PC-9 (cell line): ENCODE measurements around the gene EIF5A. TPM values are rescaled to one million over a fixed set of nuclear protein-coding genes. Genes with fewer than 3 reads are reported as not detected.

Experiments
- BruUV-seq: library from RNA; stranded (reverse); fragments of 400-500 nt; replicated peaks from 2 replicates; lab custom pipeline; 2021; lab: Mats Ljungman, UMichigan
- CTCF ChIA-PET: fragments of 300-600 bp; sonication (Branson Sonifier 250); formaldehyde crosslinking; loops from one replicate; lab custom pipeline; 2022; ENCODE audit warnings: antibody characterized with exemption; lab: Charles Lee
- POLR2A ChIA-PET: fragments of 300-600 bp; sonication (Branson Sonifier 250); formaldehyde crosslinking; loops from one replicate; lab custom pipeline; 2022; ENCODE audit warnings: antibody characterized with exemption; ENCODE audit not compliant: unreplicated experiment; lab: Charles Lee
- DNase-seq, 2 experiments: peaks; one replicate each; pipeline versions ENCODE4 v3.0.0 to v3.0.0-alpha.2; 2015 to 2022; ENCODE audit warnings: mixed read lengths in 1 of 2
- H2AFZ ChIP-seq: fragments of 200-600 bp; sonication (generic); 2 replicates; pipeline ENCODE4 v1.8.1; 2017; ENCODE audit warnings: antibody characterized with exemption
- H3F3A ChIP-seq: fragments of 200-600 bp; sonication (generic); 2 replicates; pipeline ENCODE4 v1.8.1; 2017; ENCODE audit warnings: antibody characterized with exemption, mild to moderate bottlenecking, low read depth; ENCODE audit not compliant: insufficient read depth
- H3K27ac ChIP-seq: fragments of 200-600 bp; sonication (generic); 2 replicates; pipeline ENCODE4 v1.6.1; 2016; ENCODE audit warnings: mixed run types
- H3K27me3 ChIP-seq: fragments of 200-600 bp; sonication (generic); 2 replicates; pipeline ENCODE4 v1.6.1; 2016; ENCODE audit warnings: low read depth, mixed run types; ENCODE audit not compliant: insufficient read depth
- H3K36me3 ChIP-seq: fragments of 200-600 bp; sonication (generic); 2 replicates; pipeline ENCODE4 v1.6.1; 2016; ENCODE audit warnings: low read depth, mixed run types
- H3K4me1 ChIP-seq: fragments of 200-600 bp; sonication (generic); replicated peaks from 2 replicates; pipeline ENCODE4 v1.6.1; 2016; ENCODE audit warnings: mixed run types; ENCODE audit not compliant: insufficient read depth
- H3K4me2 ChIP-seq: fragments of 200-600 bp; sonication (generic); 2 replicates; pipeline ENCODE4 v1.6.1; 2017; ENCODE audit warnings: mixed run types
- H3K4me3 ChIP-seq: fragments of 200-600 bp; sonication (generic); 2 replicates; pipeline ENCODE4 v1.6.1; 2016; ENCODE audit warnings: mixed run types
- H3K79me2 ChIP-seq: fragments of 200-600 bp; sonication (generic); 2 replicates; pipeline ENCODE4 v1.6.1; 2017; ENCODE audit warnings: low read depth, mixed run types
- H3K9me2 ChIP-seq: fragments of 200-600 bp; sonication (generic); 2 replicates; pipeline ENCODE4 v1.8.1; 2017; ENCODE audit warnings: mild to moderate bottlenecking; ENCODE audit not compliant: insufficient read depth
- H3K9me3 ChIP-seq: fragments of 200-600 bp; sonication (generic); 2 replicates; pipeline ENCODE4 v1.8.1; 2016; ENCODE audit warnings: low read depth; ENCODE audit not compliant: insufficient read depth
- H4K20me1 ChIP-seq: fragments of 200-600 bp; sonication (generic); 2 replicates; pipeline ENCODE4 v1.8.1; 2017; ENCODE audit not compliant: insufficient read depth
- CTCF ChIP-seq: fragments of 200-600 bp; sonication (generic); conservative IDR thresholded peaks from 2 replicates; pipeline ENCODE4 v1.6.1; 2017; ENCODE audit warnings: mixed run types, antibody characterized with exemption, mild to moderate bottlenecking, moderate library complexity
- EZH2 ChIP-seq: fragments of 200-600 bp; sonication (generic); IDR thresholded peaks from 2 replicates; pipeline ENCODE4 v1.8.0; 2017; ENCODE audit warnings: antibody characterized with exemption, low read depth
- intact Hi-C: fragments of 100-400 bp; cut with micrococcal nuclease; formaldehyde crosslinking; loops from one replicate; pipeline ENCODE4 v1.10.0; 2022; ENCODE audit not compliant: unreplicated experiment
- total RNA-seq: library from RNA; stranded (reverse); gene quantifications from 2 replicates; pipeline ENCODE4 v1.2.3, GENCODE V29; 2021

EIF5A gene
- total RNA-seq, 1 experiment from 2014 or later, result 1,298 TPM

GRCh38 chr17:7284911-7285310, 22.5 kb upstream of the EIF5A start:
- H3K9me3 ChIP-seq, result no peaks in the 10 kb centered on the region
- H3K4me1 ChIP-seq, result 0 out of 2 replicates have a peak, but pooled peaks cover 4% of the 10 kb centered on the region
- H3F3A ChIP-seq, result peaks cover 9% of the 10 kb centered on the region; the same call in 1 of the 2 replicates
- no peaks in the 10 kb centered on the region for H3K79me2 ChIP-seq
- H3K4me2 ChIP-seq, result no peak overlapping the region
- H3K36me3 ChIP-seq, result no peaks in the 10 kb centered on the region
- H2AFZ ChIP-seq, result no peak overlapping the region
- ChIA-PET CTCF (no interaction called here), POLR2A (no interaction called here)
- H3K27me3 ChIP-seq, result no peaks in the 10 kb centered on the region; the same call in 1 of the 2 replicates
- intact Hi-C loops, result no loop called here
- H3K4me3 ChIP-seq, result no peak overlapping the region
- H3K27ac ChIP-seq, result no peak overlapping the region
- DNase-seq, result no peak
- no peaks in the 10 kb centered on the region for H3K9me2 ChIP-seq
- BruUV-seq, result no TSS peak
- no peaks in the 10 kb centered on the region for H4K20me1 ChIP-seq
- TF ChIP-seq CTCF (no peak), EZH2 (no peak)

- intact Hi-C loops, result no loop called here
These were observed 21.7 kb upstream of the EIF5A start for GRCh38 chr17:7285679-7286078.

GRCh38 chr17:7289256-7290032, 18.0 kb upstream of the EIF5A start:
- POLR2A ChIA-PET, result no interaction called here
- Histone ChIP-seq H3K9me3 (no peaks in the 10 kb centered on the region), H3K27ac (no peak overlapping the region), H3K4me2 (no peak overlapping the region), H3F3A (peaks cover 16% of the 10 kb centered on the region; the same call in 1 of the 2 replicates), H3K27me3 (peaks cover 10% of the 10 kb centered on the region; the same call in 1 of the 2 replicates), H3K4me1 (peaks cover 21% of the 10 kb centered on the region), H3K79me2 (no peaks in the 10 kb centered on the region), H3K36me3 (no peaks in the 10 kb centered on the region), H3K4me3 (no peak overlapping the region), H4K20me1 (no peaks in the 10 kb centered on the region), H3K9me2 (no peaks in the 10 kb centered on the region), H2AFZ (no peak overlapping the region)
- no peak for DNase-seq
- CTCF ChIA-PET, result interaction anchor here (0.5 kb wide), 1 partner anchor 47 kb away, joined by 6 read pairs; the partner anchor contains the start of gene GABARAP
- no TSS peak for BruUV-seq
- intact Hi-C loops, result no loop called here
- no peak for TF ChIP-seq CTCF
- no peak for TF ChIP-seq EZH2

More at GRCh38 chr17:7285679-7286078, 21.7 kb upstream of the EIF5A start:
- no peaks in the 10 kb centered on the region for H3K79me2 ChIP-seq
- H3K27me3 ChIP-seq, result peaks cover 5% of the 10 kb centered on the region; the same call in 1 of the 2 replicates
- BruUV-seq, result no TSS peak
- ChIA-PET CTCF (no interaction called here), POLR2A (no interaction called here)
- no peaks in the 10 kb centered on the region for H3K9me2 ChIP-seq
- no peaks in the 10 kb centered on the region for H3K4me1 ChIP-seq
- H3K36me3 ChIP-seq, result no peaks in the 10 kb centered on the region
- H4K20me1 ChIP-seq, result no peaks in the 10 kb centered on the region
- TF ChIP-seq EZH2 (no peak), CTCF (no peak)
- no peak overlapping the region for H3K4me2 ChIP-seq
- peaks cover 4% of the 10 kb centered on the region; the same call in 1 of the 2 replicates for H3F3A ChIP-seq
- H2AFZ ChIP-seq, result no peak overlapping the region
- DNase-seq, result no peak
- no peak overlapping the region for H3K4me3 ChIP-seq
- H3K27ac ChIP-seq, result no peak overlapping the region
- no peaks in the 10 kb centered on the region for H3K9me3 ChIP-seq
